PC-9 (cell line): Measurements from ENCODE around the gene MPP1. TPM values are rescaled to one million over a fixed set of nuclear protein-coding genes. Genes with fewer than 3 reads are reported as not detected.

Experiments
- BruUV-seq: library from RNA; stranded (reverse); fragments of 400-500 nt; replicated peaks from 2 replicates; lab custom pipeline; 2021; lab: Mats Ljungman, UMichigan
- CTCF ChIA-PET: fragments of 300-600 bp; sonication (Branson Sonifier 250); formaldehyde crosslinking; loops from one replicate; lab custom pipeline; 2022; ENCODE audit warnings: antibody characterized with exemption; lab: Charles Lee
- POLR2A ChIA-PET: fragments of 300-600 bp; sonication (Branson Sonifier 250); formaldehyde crosslinking; loops from one replicate; lab custom pipeline; 2022; ENCODE audit warnings: antibody characterized with exemption; ENCODE audit not compliant: unreplicated experiment; lab: Charles Lee
- DNase-seq, 2 experiments: peaks; one replicate each; pipeline versions ENCODE4 v3.0.0 to v3.0.0-alpha.2; 2015 to 2022; ENCODE audit warnings: mixed read lengths in 1 of 2
- H2AFZ ChIP-seq: fragments of 200-600 bp; sonication (generic); 2 replicates; pipeline ENCODE4 v1.8.1; 2017; ENCODE audit warnings: antibody characterized with exemption
- H3F3A ChIP-seq: fragments of 200-600 bp; sonication (generic); 2 replicates; pipeline ENCODE4 v1.8.1; 2017; ENCODE audit warnings: antibody characterized with exemption, mild to moderate bottlenecking, low read depth; ENCODE audit not compliant: insufficient read depth
- H3K27ac ChIP-seq: fragments of 200-600 bp; sonication (generic); 2 replicates; pipeline ENCODE4 v1.6.1; 2016; ENCODE audit warnings: mixed run types
- H3K27me3 ChIP-seq: fragments of 200-600 bp; sonication (generic); 2 replicates; pipeline ENCODE4 v1.6.1; 2016; ENCODE audit warnings: low read depth, mixed run types; ENCODE audit not compliant: insufficient read depth
- H3K36me3 ChIP-seq: fragments of 200-600 bp; sonication (generic); 2 replicates; pipeline ENCODE4 v1.6.1; 2016; ENCODE audit warnings: low read depth, mixed run types
- H3K4me1 ChIP-seq: fragments of 200-600 bp; sonication (generic); replicated peaks from 2 replicates; pipeline ENCODE4 v1.6.1; 2016; ENCODE audit warnings: mixed run types; ENCODE audit not compliant: insufficient read depth
- H3K4me2 ChIP-seq: fragments of 200-600 bp; sonication (generic); 2 replicates; pipeline ENCODE4 v1.6.1; 2017; ENCODE audit warnings: mixed run types
- H3K4me3 ChIP-seq: fragments of 200-600 bp; sonication (generic); 2 replicates; pipeline ENCODE4 v1.6.1; 2016; ENCODE audit warnings: mixed run types
- H3K79me2 ChIP-seq: fragments of 200-600 bp; sonication (generic); 2 replicates; pipeline ENCODE4 v1.6.1; 2017; ENCODE audit warnings: low read depth, mixed run types
- H3K9me2 ChIP-seq: fragments of 200-600 bp; sonication (generic); 2 replicates; pipeline ENCODE4 v1.8.1; 2017; ENCODE audit warnings: mild to moderate bottlenecking; ENCODE audit not compliant: insufficient read depth
- H3K9me3 ChIP-seq: fragments of 200-600 bp; sonication (generic); 2 replicates; pipeline ENCODE4 v1.8.1; 2016; ENCODE audit warnings: low read depth; ENCODE audit not compliant: insufficient read depth
- H4K20me1 ChIP-seq: fragments of 200-600 bp; sonication (generic); 2 replicates; pipeline ENCODE4 v1.8.1; 2017; ENCODE audit not compliant: insufficient read depth
- CTCF ChIP-seq: fragments of 200-600 bp; sonication (generic); conservative IDR thresholded peaks from 2 replicates; pipeline ENCODE4 v1.6.1; 2017; ENCODE audit warnings: mixed run types, antibody characterized with exemption, mild to moderate bottlenecking, moderate library complexity
- EZH2 ChIP-seq: fragments of 200-600 bp; sonication (generic); IDR thresholded peaks from 2 replicates; pipeline ENCODE4 v1.8.0; 2017; ENCODE audit warnings: antibody characterized with exemption, low read depth
- intact Hi-C: fragments of 100-400 bp; cut with micrococcal nuclease; formaldehyde crosslinking; loops from one replicate; pipeline ENCODE4 v1.10.0; 2022; ENCODE audit not compliant: unreplicated experiment
- total RNA-seq: library from RNA; stranded (reverse); gene quantifications from 2 replicates; pipeline ENCODE4 v1.2.3, GENCODE V29; 2021

Gene MPP1
- total RNA-seq, 1 experiment from 2014 or later, result 4.8 TPM

- H3K4me2 ChIP-seq, result no peak overlapping the region
- POLR2A ChIA-PET, result no interaction called here
- H3K4me3 ChIP-seq, result no peak overlapping the region
- no peaks in the 10 kb centered on the region for H4K20me1 ChIP-seq
- no peaks in the 10 kb centered on the region for H3K79me2 ChIP-seq
- BruUV-seq, result no TSS peak
- no peaks in the 10 kb centered on the region for H3K9me2 ChIP-seq
- CTCF ChIA-PET, result no interaction called here
- H3K36me3 ChIP-seq, result no peaks in the 10 kb centered on the region
- H3K27me3 ChIP-seq, result peaks cover 3% of the 10 kb centered on the region; the same call in 1 of the 2 replicates
- TF ChIP-seq EZH2 (no peak), CTCF (no peak)
- DNase-seq, result no peak
- intact Hi-C loops, result no loop called here
- no peaks in the 10 kb centered on the region for H3K9me3 ChIP-seq
- H2AFZ ChIP-seq, result no peak overlapping the region
- H3K27ac ChIP-seq, result no peak overlapping the region
- peaks cover 4% of the 10 kb centered on the region; the same call in 1 of the 2 replicates for H3F3A ChIP-seq
- no peaks in the 10 kb centered on the region for H3K4me1 ChIP-seq
Measured at GRCh38 chrX:154809939-154810665, 4.8 kb upstream of the MPP1 start.

GRCh38 chrX:154806837-154807501 is 1.7 kb upstream of the MPP1 start:
- H3K9me3 ChIP-seq, result no peaks in the 10 kb centered on the region
- no peak overlapping the region for H3K4me2 ChIP-seq
- POLR2A ChIA-PET, result no interaction called here
- TF ChIP-seq EZH2, result no peak
- no peak for TF ChIP-seq CTCF
- no peaks in the 10 kb centered on the region for H3K79me2 ChIP-seq
- H3F3A ChIP-seq, result peaks cover 6% of the 10 kb centered on the region; the same call in 1 of the 2 replicates
- no peaks in the 10 kb centered on the region for H4K20me1 ChIP-seq
- intact Hi-C loops, result no loop called here
- H3K27me3 ChIP-seq, result peaks cover 3% of the 10 kb centered on the region; the same call in 1 of the 2 replicates
- no peak overlapping the region for H2AFZ ChIP-seq
- H3K4me1 ChIP-seq, result no peaks in the 10 kb centered on the region
- H3K9me2 ChIP-seq, result no peaks in the 10 kb centered on the region
- no peak overlapping the region for H3K27ac ChIP-seq
- DNase-seq, result no peak
- BruUV-seq, result no TSS peak
- CTCF ChIA-PET, result no interaction called here
- H3K36me3 ChIP-seq, result no peaks in the 10 kb centered on the region
- no peak overlapping the region for H3K4me3 ChIP-seq

- H3K27ac ChIP-seq, result no peak overlapping the region
- H2AFZ ChIP-seq, result peak overlapping the region; percentile 77
- peak overlapping the region; percentile 54 for H3K4me3 ChIP-seq
- peaks cover 3% of the 10 kb centered on the region; the same call in 1 of the 2 replicates for H3K27me3 ChIP-seq
- no peaks in the 10 kb centered on the region for H4K20me1 ChIP-seq
- no TSS peak for BruUV-seq
- no peaks in the 10 kb centered on the region for H3K4me1 ChIP-seq
- H3K4me2 ChIP-seq, result peak overlapping the region; percentile 82
- ChIA-PET CTCF (no interaction called here), POLR2A (interaction anchor here (0.7 kb wide), 2 partner anchors 42 to 738 kb away, joined by 3 to 6 read pairs; no protein-coding TSS in a partner anchor)
- H3F3A ChIP-seq, result peaks cover 6% of the 10 kb centered on the region; the same call in 1 of the 2 replicates
- no peaks in the 10 kb centered on the region for H3K36me3 ChIP-seq
- intact Hi-C loops, result loop anchor here (2.0 kb wide), 1 partner anchor 43 kb away; the partner anchor contains the start of gene DKC1
- DNase-seq, result no peak
- no peaks in the 10 kb centered on the region for H3K9me3 ChIP-seq
- TF ChIP-seq CTCF (no peak), EZH2 (no peak)
- no peaks in the 10 kb centered on the region for H3K9me2 ChIP-seq
- H3K79me2 ChIP-seq, result no peaks in the 10 kb centered on the region
Measured at GRCh38 chrX:154805696-154806091, 409 bp upstream of the MPP1 start.
